ENCODE results near the gene SOHLH1. TPM values are rescaled to one million over a fixed set of nuclear protein-coding genes. Genes with fewer than 3 reads are reported as not detected.

SOHLH1 gene
- total and polyA plus RNA-seq, 2 of the 4 experiments (the other 2 are of a cell fraction) = not detected

DNA sequence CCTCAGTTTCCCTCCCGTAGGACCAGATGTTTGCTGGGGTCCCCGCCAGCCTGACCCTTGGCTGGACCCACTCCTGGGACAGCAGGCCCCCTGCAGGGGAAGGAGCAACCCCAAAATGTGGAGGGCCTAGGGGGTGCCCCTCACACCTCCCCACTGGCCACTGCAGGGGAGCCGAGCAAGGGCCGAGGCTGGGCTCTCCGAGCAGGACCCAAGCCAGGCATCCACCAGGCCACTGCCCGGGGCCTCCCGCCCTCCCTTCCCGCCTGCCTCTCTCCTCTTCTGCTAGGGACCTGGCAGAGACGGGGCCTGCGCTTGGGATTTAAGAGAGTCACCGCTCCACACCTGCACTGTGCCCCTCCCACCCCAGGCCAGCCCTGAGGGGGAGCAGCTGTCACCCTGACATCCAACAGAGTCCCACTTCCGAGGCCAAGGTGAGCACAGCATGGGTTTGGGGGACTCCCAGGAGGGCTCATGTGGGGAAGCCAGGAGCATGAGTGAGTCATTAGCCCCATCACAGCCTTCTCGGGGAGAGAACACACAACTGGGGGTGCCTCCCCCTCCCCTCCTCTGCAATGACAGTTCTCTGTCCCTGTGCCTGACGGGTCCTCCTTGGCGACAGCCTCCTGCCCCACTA lies 15.8 kb downstream of the SOHLH1 start:
- Histone ChIP-seq H3K36me3 (ENCODE audit: control insufficient read depth, insufficient read depth, low read length) (no peaks in the 10 kb centered on the region), H2BK20ac (ENCODE audit: low read depth, low read length) (no peak overlapping the region), H3K9me3 (ENCODE audit: control insufficient read depth, insufficient read depth, low read length) (no peaks in the 10 kb centered on the region), H3K4me2 (ENCODE audit: low read depth, low read length) (no peak overlapping the region), H3K4me1 (ENCODE audit: control insufficient read depth, insufficient read depth, low read length) (no peaks in the 10 kb centered on the region), H4K91ac (ENCODE audit: insufficient read depth, low read depth, low read length) (no peak overlapping the region), H3K14ac (replicated peaks; ENCODE audit: low read depth, low read length) (no peak overlapping the region), H2BK15ac (ENCODE audit: low read depth, low read length) (no peak overlapping the region), H3K23ac (ENCODE audit: low read depth, low read length) (no peak overlapping the region), H4K20me1 (ENCODE audit: insufficient read depth, low read length) (no peaks in the 10 kb centered on the region), H2AK5ac (ENCODE audit: low read depth, low read length) (no peak overlapping the region), H3K27ac (ENCODE audit: insufficient read depth, low read length) (no peak overlapping the region), H4K5ac (ENCODE audit: low read depth, low read length) (no peak overlapping the region), H3K4me3 (ENCODE audit: insufficient read depth, low read depth, low read length) (no peak overlapping the region), H2BK5ac (ENCODE audit: low read depth, low read length, poor library complexity, severe bottlenecking) (no peak overlapping the region), H4K8ac (ENCODE audit: low read depth in 2 of 2, low read length in 2 of 2) (no peak overlapping the region), H3K9me1 (ENCODE audit: insufficient read depth, low read length) (no peaks in the 10 kb centered on the region), H3K56ac (ENCODE audit: extremely low read depth, insufficient read depth, low read length) (no peak overlapping the region), H3K9ac (ENCODE audit: low read depth, low read length) (no peak overlapping the region), H2BK120ac (ENCODE audit: low read depth, low read length) (no peak overlapping the region), H3K27me3 (ENCODE audit: control insufficient read depth, insufficient read depth, low read length) (no peaks in the 10 kb centered on the region; the same call in 1 of the 2 replicates), H3K4ac (ENCODE audit: low read depth, low read length) (no peak overlapping the region), H3K18ac (ENCODE audit: low read depth, low read length) (no peak overlapping the region), H3K79me1 (ENCODE audit: low read depth in 1 of 2, low read length in 2 of 2) (no peaks in the 10 kb centered on the region), H2AK9ac (replicated peaks; ENCODE audit: low read depth, low read length, poor library complexity) (no peak overlapping the region), H2AFZ (replicated peaks; ENCODE audit: low read length, poor library complexity) (no peak overlapping the region)
- WGBS, 2 experiments (ENCODE audit: extremely low coverage in 2 of 2, insufficient read length in 1 of 2) = 59% methylated on average over 7 of the region's 15 CpGs; no CpG with 5 or more reads in 1 of the 2 experiments
- ChIA-PET POLR2A (ENCODE audit: unreplicated experiment) (no interaction called here), CTCF (no interaction called here)
- DNase-seq = no peak
- TF ChIP-seq NFE2L2 (IDR thresholded peaks at IDR 0.05; ENCODE audit: low read depth, low read length) = no peak
- TF ChIP-seq MAFK (IDR thresholded peaks at IDR 0.05; ENCODE audit: low read depth, low read length) = no peak
- no TSS peak for BruUV-seq (replicated peaks)
- in situ Hi-C loops (cut with MboI; ENCODE audit: low sequenced_read_pairs) = no loop called here
- dilution Hi-C loops (cut with HindIII; ENCODE audit: low sequenced_read_pairs, unreplicated experiment) = no loop called here
- ATAC-seq (ENCODE audit: low read depth) = no peak
- intact Hi-C loops (cut with micrococcal nuclease) = no loop called here
